Natural killer cell (primary cell): ENCODE data around the gene KCNK10. TPM values are rescaled to one million over a fixed set of nuclear protein-coding genes. Genes with fewer than 3 reads are reported as not detected.

Experiments used
- ATAC-seq, 3 donors: fragments of 150-1000 bp in 2 of 3; fragments of 200-7000 bp in 1 of 3; cut with Tn5 transposase; 1 replicate in 1 of 3; 2 replicates in 2 of 3; pipeline ENCODE4 v1.10.0; 2021; ENCODE audit warnings: mild to moderate bottlenecking in 2 of 3, moderate library complexity in 2 of 3
- DNase-seq, 2 donors: peaks; one replicate each; pipeline versions ENCODE4 v3.0.0 to v3.0.0-alpha.2; 2013 to 2021; ENCODE audit warnings: mixed read lengths in 1 of 2
- H3K27ac ChIP-seq: one replicate; pipeline ENCODE4 v1.5.1; 2013; ENCODE audit warnings: mild to moderate bottlenecking, low read length
- H3K27me3 ChIP-seq: one replicate; pipeline ENCODE4 v1.6.1; 2013; ENCODE audit warnings: low read length; ENCODE audit not compliant: control insufficient read depth, insufficient read depth
- H3K36me3 ChIP-seq: one replicate; pipeline ENCODE4 v1.6.1; 2013; ENCODE audit warnings: low read length; ENCODE audit not compliant: control insufficient read depth, insufficient read depth
- H3K4me1 ChIP-seq: one replicate; pipeline ENCODE4 v1.6.1; 2013; ENCODE audit warnings: low read length; ENCODE audit not compliant: control insufficient read depth, insufficient read depth
- H3K4me3 ChIP-seq: one replicate; pipeline ENCODE4 v1.5.1; 2013; ENCODE audit warnings: low read length
- H3K9me3 ChIP-seq: one replicate; pipeline ENCODE4 v1.6.1; 2013; ENCODE audit warnings: low read length; ENCODE audit not compliant: control insufficient read depth, insufficient read depth
- H3K27ac Mint-ChIP-seq, 2 donors: one replicate each; pipeline ENCODE4 v1.8.0; 2022; ENCODE audit warnings: mild to moderate bottlenecking in 2 of 2, mixed read lengths in 2 of 2, moderate library complexity in 1 of 2
- H3K27me3 Mint-ChIP-seq, 2 donors: one replicate each; pipeline ENCODE4 v1.8.0; 2022; ENCODE audit warnings: low read depth in 2 of 2, mixed read lengths in 2 of 2
- H3K36me3 Mint-ChIP-seq: one replicate; pipeline ENCODE4 v1.8.0; 2022; ENCODE audit warnings: mixed read lengths
- H3K4me1 Mint-ChIP-seq, 2 donors: one replicate each; pipeline ENCODE4 v1.8.0; 2022; ENCODE audit warnings: mixed read lengths in 2 of 2
- H3K4me3 Mint-ChIP-seq: one replicate; pipeline ENCODE4 v1.8.0; 2022; ENCODE audit warnings: mild to moderate bottlenecking, moderate library complexity, mixed read lengths
- H3K9me3 Mint-ChIP-seq, 2 donors: one replicate each; pipeline ENCODE4 v1.8.0; 2022; ENCODE audit warnings: mixed read lengths in 2 of 2
- CTCF ChIP-seq: fragments of 200-600 bp; IDR thresholded peaks from one replicate; pipeline ENCODE4 v1.8.0; 2022; ENCODE audit warnings: antibody characterized with exemption
- WGBS: methylation state at CpG from one replicate; pipeline ENCODE4 v1.1.7; 2013; ENCODE audit warnings: missing lambda C conversion rate; ENCODE audit not compliant: insufficient coverage; 5-methylcytosine and 5-hydroxymethylcytosine counted together
- intact Hi-C: fragments of 100-400 bp; cut with micrococcal nuclease; formaldehyde crosslinking; loops from one replicate; pipeline ENCODE4 v1.14.2; 2022
- total RNA-seq, 4 donors: library from RNA; stranded (reverse); fragments of 120-200 nt in 1 of 4; gene quantifications; one replicate each; pipeline versions ENCODE4 v1.2.3 to v1.2.4, GENCODE V29; 2013 to 2022

KCNK10 gene
- total RNA-seq, 3 donors from 2014 or later (not counting 1 experiment from before 2014, with no cell fraction given): not detected

DNA sequence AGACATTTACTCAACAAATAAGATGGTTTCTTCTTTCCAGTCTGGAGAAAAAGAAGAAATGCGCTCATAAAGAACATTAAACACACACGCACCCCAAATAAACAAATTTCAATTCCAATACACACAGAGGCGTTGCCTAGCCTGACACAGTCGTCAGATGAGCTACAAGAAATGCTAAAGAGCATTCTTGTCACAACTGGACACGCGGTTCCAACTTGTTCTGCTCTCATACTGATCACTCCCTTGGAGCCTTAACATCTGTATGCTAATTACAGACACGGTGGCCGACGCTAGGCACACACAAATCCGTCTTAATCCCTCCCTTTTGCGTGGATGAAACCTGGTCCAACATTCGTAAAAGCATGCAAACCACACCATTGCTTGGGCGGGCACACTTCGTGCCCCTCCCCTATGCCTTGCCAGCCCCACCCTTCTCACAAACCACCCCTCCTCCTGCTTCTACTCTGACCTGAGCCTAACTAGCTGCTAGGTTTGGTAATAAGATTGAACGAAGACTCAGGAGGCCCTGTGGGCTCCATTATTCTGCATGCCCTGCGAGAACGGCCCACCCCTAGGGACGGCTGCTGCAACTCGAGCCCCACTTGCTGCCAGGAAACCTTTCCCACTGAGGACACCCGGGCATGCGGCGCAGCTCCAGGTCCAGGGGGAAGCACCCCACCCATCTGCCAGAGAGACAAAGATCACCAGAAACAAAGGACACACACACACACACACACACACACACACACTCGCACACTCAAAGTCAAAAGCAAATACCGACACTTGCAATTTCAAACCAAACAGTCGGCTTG, 1.2 kb downstream of the KCNK10 start:
- H3K36me3 Mint-ChIP-seq: no peaks in the 10 kb centered on the region
- peaks cover 24 to 33% of the 10 kb centered on the region in 2 donors for H3K27me3 Mint-ChIP-seq
- DNase-seq: no peak
- Histone ChIP-seq H3K4me3 (no peak overlapping the region), H3K9me3 (no peaks in the 10 kb centered on the region), H3K36me3 (no peaks in the 10 kb centered on the region), H3K4me1 (peaks cover 9% of the 10 kb centered on the region), H3K27me3 (peaks cover 43% of the 10 kb centered on the region), H3K27ac (no peak overlapping the region)
- H3K27ac Mint-ChIP-seq: no peak overlapping the region
- 27% methylated on average over 24 of the region's 25 CpGs for WGBS
- H3K4me1 Mint-ChIP-seq: peaks cover 0 to 4% of the 10 kb centered on the region in 2 donors
- no peak overlapping the region for H3K4me3 Mint-ChIP-seq
- intact Hi-C loops: no loop called here
- TF ChIP-seq CTCF: no peak
- no peak for ATAC-seq
- no peaks in the 10 kb centered on the region for H3K9me3 Mint-ChIP-seq

DNA sequence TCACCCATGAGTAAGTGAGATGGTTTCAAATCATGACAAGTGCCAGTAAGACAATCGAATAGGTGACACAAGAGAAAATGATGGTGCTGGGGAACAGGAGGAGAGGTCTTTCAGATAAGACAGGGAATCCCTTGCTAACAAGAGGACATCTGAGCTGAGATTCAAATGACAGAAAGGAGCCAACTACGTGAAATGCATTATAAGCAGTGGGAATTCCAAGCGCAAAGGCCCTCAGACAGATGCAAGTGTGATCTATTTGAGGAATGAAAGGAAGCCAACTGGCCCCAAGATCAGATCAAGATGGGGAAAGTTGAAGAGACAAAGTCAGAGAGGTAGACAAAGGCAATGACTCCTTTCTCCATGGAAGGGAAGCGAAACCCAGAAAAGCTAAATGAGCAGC, 4.7 kb downstream of the KCNK10 start:
- Mint-ChIP-seq H3K27me3 (peaks cover 0 to 6% of the 10 kb centered on the region in 2 donors), H3K27ac (no peak overlapping the region), H3K4me1 (no peaks in the 10 kb centered on the region), H3K4me3 (no peak overlapping the region), H3K9me3 (no peaks in the 10 kb centered on the region), H3K36me3 (no peaks in the 10 kb centered on the region)
- Histone ChIP-seq H3K36me3 (no peaks in the 10 kb centered on the region), H3K4me3 (no peak overlapping the region), H3K4me1 (peaks cover 4% of the 10 kb centered on the region), H3K9me3 (no peaks in the 10 kb centered on the region), H3K27me3 (peaks cover 22% of the 10 kb centered on the region), H3K27ac (no peak overlapping the region)
- TF ChIP-seq CTCF: no peak
- 90% methylated on average over 4 of the region's 4 CpGs for WGBS
- DNase-seq: no peak
- ATAC-seq: no peak
- intact Hi-C loops: no loop called here

DNA sequence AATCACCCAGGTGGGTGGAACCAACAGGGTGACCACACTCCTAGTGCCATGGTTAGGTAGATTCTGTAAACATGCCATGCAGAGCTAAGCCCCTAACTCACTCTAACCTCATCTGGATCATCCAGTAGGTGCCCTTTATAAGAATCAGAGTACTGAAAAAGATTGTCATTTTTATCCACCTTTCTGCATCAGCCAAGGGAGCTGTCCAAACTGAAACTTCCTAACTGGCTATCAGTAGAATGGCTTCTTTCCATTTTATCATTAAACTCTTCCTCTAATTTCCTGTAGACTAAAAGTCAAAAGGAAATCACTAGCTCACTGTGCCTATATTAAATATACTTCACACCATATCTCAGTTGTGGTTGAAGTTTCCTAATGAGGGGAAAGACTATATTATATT, 6.5 kb downstream of the KCNK10 start:
- Histone ChIP-seq H3K27me3 (peaks cover 10% of the 10 kb centered on the region), H3K9me3 (no peaks in the 10 kb centered on the region), H3K4me3 (no peak overlapping the region), H3K36me3 (no peaks in the 10 kb centered on the region), H3K27ac (no peak overlapping the region), H3K4me1 (no peaks in the 10 kb centered on the region)
- no peak for ATAC-seq
- H3K4me3 Mint-ChIP-seq: no peak overlapping the region
- no peaks in the 10 kb centered on the region for H3K9me3 Mint-ChIP-seq
- no peak for DNase-seq
- intact Hi-C loops: no loop called here
- no peaks in the 10 kb centered on the region for H3K36me3 Mint-ChIP-seq
- H3K4me1 Mint-ChIP-seq: no peaks in the 10 kb centered on the region
- no peak overlapping the region for H3K27ac Mint-ChIP-seq
- peaks cover 0 to 9% of the 10 kb centered on the region in 2 donors for H3K27me3 Mint-ChIP-seq
- TF ChIP-seq CTCF: no peak

GRCh38 chr14:88312257-88312656, 10.8 kb downstream of the KCNK10 start:
- ATAC-seq: no peak

More at GRCh38 chr14:88312257-88312656, 10.8 kb downstream of the KCNK10 start:
- intact Hi-C loops: no loop called here
- no peaks in the 10 kb centered on the region for H3K9me3 ChIP-seq
- no peak for TF ChIP-seq CTCF
- no peak overlapping the region for H3K27ac ChIP-seq
- H3K36me3 ChIP-seq: no peaks in the 10 kb centered on the region
- WGBS: 94% methylated on average over 6 of the region's 6 CpGs
- no peak overlapping the region for H3K27ac Mint-ChIP-seq
- H3K27me3 ChIP-seq: peaks cover 5% of the 10 kb centered on the region
- peaks cover 0 to 3% of the 10 kb centered on the region in 2 donors for H3K27me3 Mint-ChIP-seq
- H3K9me3 Mint-ChIP-seq: no peaks in the 10 kb centered on the region
- no peaks in the 10 kb centered on the region for H3K4me1 ChIP-seq
- H3K4me1 Mint-ChIP-seq: no peaks in the 10 kb centered on the region
- DNase-seq: no peak
- no peak overlapping the region for H3K4me3 Mint-ChIP-seq
- H3K4me3 ChIP-seq: no peak overlapping the region
- no peaks in the 10 kb centered on the region for H3K36me3 Mint-ChIP-seq
